Karpas-422 (cell line): Measurements from ENCODE around the gene DGKB. TPM values are rescaled to one million over a fixed set of nuclear protein-coding genes. Genes with fewer than 3 reads are reported as not detected.

Experiments
- DNase-seq: peaks from one replicate; pipeline ENCODE4 v3.0.0-alpha.2; 2015
- H2AFZ ChIP-seq: fragments of 200-600 bp; sonication (generic); 2 replicates; pipeline ENCODE4 v1.6.1; 2014; ENCODE audit warnings: antibody characterized with exemption, low read length, mixed read lengths
- H3K27ac ChIP-seq: fragments of 200-600 bp; sonication (generic); 2 replicates; pipeline ENCODE4 v1.5.1; 2014; ENCODE audit warnings: mild to moderate bottlenecking, low read length, moderate library complexity
- H3K27me3 ChIP-seq: fragments of 200-600 bp; sonication (generic); 2 replicates; pipeline ENCODE4 v1.6.1; 2014; ENCODE audit warnings: low read length, mixed read lengths
- H3K36me3 ChIP-seq: fragments of 200-600 bp; sonication (generic); 2 replicates; pipeline ENCODE4 v1.6.1; 2014; ENCODE audit warnings: low read length, mixed read lengths; ENCODE audit not compliant: insufficient read depth
- H3K4me1 ChIP-seq: fragments of 200-600 bp; sonication (generic); 2 replicates; pipeline ENCODE4 v1.6.1; 2014; ENCODE audit warnings: mild to moderate bottlenecking, low read length, mixed read lengths
- H3K4me2 ChIP-seq: fragments of 200-600 bp; sonication (generic); 2 replicates; pipeline ENCODE4 v1.6.1; 2014; ENCODE audit warnings: low read length, low read depth, mild to moderate bottlenecking; ENCODE audit not compliant: poor library complexity, severe bottlenecking
- H3K4me3 ChIP-seq: fragments of 200-600 bp; sonication (generic); 2 replicates; pipeline ENCODE4 v1.5.1; 2014; ENCODE audit warnings: mild to moderate bottlenecking, antibody characterized with exemption, low read length, mixed read lengths
- H3K79me2 ChIP-seq: fragments of 200-600 bp; sonication (generic); 2 replicates; pipeline ENCODE4 v1.6.1; 2014; ENCODE audit warnings: mild to moderate bottlenecking, low read length, mixed read lengths
- H3K9ac ChIP-seq: fragments of 200-600 bp; sonication (generic); 2 replicates; pipeline ENCODE4 v1.6.0; 2014; ENCODE audit warnings: low read length
- H3K9me2 ChIP-seq: fragments of 200-600 bp; sonication (generic), shearing (Covaris generic); replicated peaks from 2 replicates; pipeline ENCODE4 v1.6.0; 2014; ENCODE audit warnings: mild to moderate bottlenecking, low read length, moderate library complexity; ENCODE audit not compliant: insufficient read depth
- H3K9me3 ChIP-seq: fragments of 300-700, 200-600 bp; sonication (generic); 2 replicates; pipeline ENCODE4 v1.6.1; 2014; ENCODE audit warnings: low read length, mixed read lengths
- H4K20me1 ChIP-seq: fragments of 200-600 bp; sonication (generic); 2 replicates; pipeline ENCODE4 v1.6.1; 2014; ENCODE audit warnings: mild to moderate bottlenecking, antibody characterized with exemption, low read length, low read depth; ENCODE audit not compliant: insufficient read depth
- total RNA-seq: library from RNA; depleted of rRNA; stranded (reverse); fragments of >200 nt; shearing (Covaris generic); gene quantifications from 2 replicates; pipeline ENCODE4 v1.2.3, GENCODE V29; 2014; ENCODE audit warnings: low replicate concordance

DGKB gene
- total RNA-seq, 1 experiment from 2014 or later, result not detected

GRCh38 chr7:14818871-14819270 lies 83.7 kb downstream of the DGKB start:
- Histone ChIP-seq H3K79me2 (no peaks in the 10 kb centered on the region), H3K4me1 (no peaks in the 10 kb centered on the region), H3K4me2 (no peak overlapping the region), H3K27me3 (no peaks in the 10 kb centered on the region), H3K9me3 (peaks cover 3% of the 10 kb centered on the region; the same call in 1 of the 2 replicates), H3K4me3 (no peak overlapping the region), H3K36me3 (no peaks in the 10 kb centered on the region), H4K20me1 (no peaks in the 10 kb centered on the region), H3K27ac (no peak overlapping the region), H2AFZ (no peak overlapping the region), H3K9ac (no peak overlapping the region), H3K9me2 (no peaks in the 10 kb centered on the region)
- no peak for DNase-seq

- Histone ChIP-seq H4K20me1 (no peaks in the 10 kb centered on the region), H3K4me2 (no peak overlapping the region), H3K36me3 (no peaks in the 10 kb centered on the region), H3K27me3 (no peaks in the 10 kb centered on the region), H3K27ac (no peak overlapping the region), H3K9me2 (no peaks in the 10 kb centered on the region), H3K9me3 (peaks cover 3% of the 10 kb centered on the region; the same call in 1 of the 2 replicates), H3K4me3 (no peak overlapping the region), H3K79me2 (no peaks in the 10 kb centered on the region), H2AFZ (no peak overlapping the region), H3K9ac (no peak overlapping the region), H3K4me1 (no peaks in the 10 kb centered on the region)
- DNase-seq, result no peak
These were observed 84.5 kb downstream of the DGKB start for GRCh38 chr7:14817829-14818614.

- Histone ChIP-seq H3K9me2 (no peaks in the 10 kb centered on the region), H3K9ac (no peak overlapping the region), H3K36me3 (no peaks in the 10 kb centered on the region), H3K27me3 (no peaks in the 10 kb centered on the region), H3K4me2 (no peak overlapping the region), H3K27ac (no peak overlapping the region), H3K9me3 (no peaks in the 10 kb centered on the region), H3K4me1 (no peaks in the 10 kb centered on the region), H3K4me3 (no peak overlapping the region), H2AFZ (no peak overlapping the region), H3K79me2 (no peaks in the 10 kb centered on the region), H4K20me1 (no peaks in the 10 kb centered on the region)
- DNase-seq, result no peak
These were observed 95.0 kb downstream of the DGKB start for GRCh38 chr7:14807507-14807906.

GRCh38 chr7:14806891-14807290 lies 95.7 kb downstream of the DGKB start:
- H4K20me1 ChIP-seq, result no peaks in the 10 kb centered on the region
- no peak overlapping the region for H3K27ac ChIP-seq
- no peak overlapping the region for H2AFZ ChIP-seq
- no peak for DNase-seq
- H3K9me2 ChIP-seq, result no peaks in the 10 kb centered on the region
- H3K9me3 ChIP-seq, result no peaks in the 10 kb centered on the region
- H3K9ac ChIP-seq, result no peak overlapping the region
- no peak overlapping the region for H3K4me2 ChIP-seq
- H3K36me3 ChIP-seq, result no peaks in the 10 kb centered on the region
- H3K79me2 ChIP-seq, result no peaks in the 10 kb centered on the region
- no peaks in the 10 kb centered on the region for H3K27me3 ChIP-seq
- H3K4me3 ChIP-seq, result no peak overlapping the region
- no peaks in the 10 kb centered on the region for H3K4me1 ChIP-seq

GRCh38 chr7:14805105-14805719 lies 97.3 kb downstream of the DGKB start:
- no peaks in the 10 kb centered on the region for H3K4me1 ChIP-seq

GRCh38 chr7:14800664-14801063 lies 101.9 kb downstream of the DGKB start:
- DNase-seq, result no peak
- no peak overlapping the region for H3K4me3 ChIP-seq
- no peaks in the 10 kb centered on the region for H3K4me1 ChIP-seq
- H3K79me2 ChIP-seq, result no peaks in the 10 kb centered on the region
- H3K27ac ChIP-seq, result no peak overlapping the region
- H2AFZ ChIP-seq, result no peak overlapping the region
- H3K9me2 ChIP-seq, result no peaks in the 10 kb centered on the region
- no peaks in the 10 kb centered on the region for H3K9me3 ChIP-seq
- H3K4me2 ChIP-seq, result no peak overlapping the region
- H4K20me1 ChIP-seq, result no peaks in the 10 kb centered on the region
- H3K27me3 ChIP-seq, result no peaks in the 10 kb centered on the region
- H3K36me3 ChIP-seq, result no peaks in the 10 kb centered on the region
- no peak overlapping the region for H3K9ac ChIP-seq

More at GRCh38 chr7:14805105-14805719, 97.3 kb downstream of the DGKB start:
- Histone ChIP-seq H3K36me3 (no peaks in the 10 kb centered on the region), H2AFZ (no peak overlapping the region), H3K9me3 (no peaks in the 10 kb centered on the region), H3K79me2 (no peaks in the 10 kb centered on the region), H3K9ac (no peak overlapping the region), H3K9me2 (no peaks in the 10 kb centered on the region), H3K27me3 (no peaks in the 10 kb centered on the region), H3K27ac (no peak overlapping the region), H4K20me1 (no peaks in the 10 kb centered on the region), H3K4me2 (no peak overlapping the region), H3K4me3 (no peak overlapping the region)
- DNase-seq, result no peak

- Histone ChIP-seq H3K36me3 (no peaks in the 10 kb centered on the region), H3K9me2 (no peaks in the 10 kb centered on the region), H3K79me2 (no peaks in the 10 kb centered on the region), H3K27ac (no peak overlapping the region), H3K9me3 (no peaks in the 10 kb centered on the region; the same call in 1 of the 2 replicates), H4K20me1 (no peaks in the 10 kb centered on the region), H3K27me3 (no peaks in the 10 kb centered on the region), H3K4me2 (no peak overlapping the region), H3K4me3 (no peak overlapping the region), H2AFZ (no peak overlapping the region), H3K9ac (no peak overlapping the region), H3K4me1 (no peaks in the 10 kb centered on the region)
- no peak for DNase-seq
These were observed 109.4 kb downstream of the DGKB start for GRCh38 chr7:14793151-14793550.

GRCh38 chr7:14787551-14787950 lies 115.0 kb downstream of the DGKB start:
- Histone ChIP-seq H4K20me1 (no peaks in the 10 kb centered on the region), H3K4me2 (no peak overlapping the region), H3K27me3 (no peaks in the 10 kb centered on the region)

More at GRCh38 chr7:14787551-14787950, 115.0 kb downstream of the DGKB start:
- Histone ChIP-seq H3K9me2 (no peaks in the 10 kb centered on the region), H3K79me2 (no peaks in the 10 kb centered on the region), H2AFZ (no peak overlapping the region), H3K36me3 (no peaks in the 10 kb centered on the region), H3K9me3 (no peaks in the 10 kb centered on the region; the same call in 1 of the 2 replicates), H3K4me1 (no peaks in the 10 kb centered on the region), H3K9ac (no peak overlapping the region), H3K27ac (no peak overlapping the region), H3K4me3 (no peak overlapping the region)
- no peak for DNase-seq
